ENCODE data around the gene NRP2.

NRP2 gene, protein sequence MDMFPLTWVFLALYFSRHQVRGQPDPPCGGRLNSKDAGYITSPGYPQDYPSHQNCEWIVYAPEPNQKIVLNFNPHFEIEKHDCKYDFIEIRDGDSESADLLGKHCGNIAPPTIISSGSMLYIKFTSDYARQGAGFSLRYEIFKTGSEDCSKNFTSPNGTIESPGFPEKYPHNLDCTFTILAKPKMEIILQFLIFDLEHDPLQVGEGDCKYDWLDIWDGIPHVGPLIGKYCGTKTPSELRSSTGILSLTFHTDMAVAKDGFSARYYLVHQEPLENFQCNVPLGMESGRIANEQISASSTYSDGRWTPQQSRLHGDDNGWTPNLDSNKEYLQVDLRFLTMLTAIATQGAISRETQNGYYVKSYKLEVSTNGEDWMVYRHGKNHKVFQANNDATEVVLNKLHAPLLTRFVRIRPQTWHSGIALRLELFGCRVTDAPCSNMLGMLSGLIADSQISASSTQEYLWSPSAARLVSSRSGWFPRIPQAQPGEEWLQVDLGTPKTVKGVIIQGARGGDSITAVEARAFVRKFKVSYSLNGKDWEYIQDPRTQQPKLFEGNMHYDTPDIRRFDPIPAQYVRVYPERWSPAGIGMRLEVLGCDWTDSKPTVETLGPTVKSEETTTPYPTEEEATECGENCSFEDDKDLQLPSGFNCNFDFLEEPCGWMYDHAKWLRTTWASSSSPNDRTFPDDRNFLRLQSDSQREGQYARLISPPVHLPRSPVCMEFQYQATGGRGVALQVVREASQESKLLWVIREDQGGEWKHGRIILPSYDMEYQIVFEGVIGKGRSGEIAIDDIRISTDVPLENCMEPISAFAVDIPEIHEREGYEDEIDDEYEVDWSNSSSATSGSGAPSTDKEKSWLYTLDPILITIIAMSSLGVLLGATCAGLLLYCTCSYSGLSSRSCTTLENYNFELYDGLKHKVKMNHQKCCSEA

DNA sequence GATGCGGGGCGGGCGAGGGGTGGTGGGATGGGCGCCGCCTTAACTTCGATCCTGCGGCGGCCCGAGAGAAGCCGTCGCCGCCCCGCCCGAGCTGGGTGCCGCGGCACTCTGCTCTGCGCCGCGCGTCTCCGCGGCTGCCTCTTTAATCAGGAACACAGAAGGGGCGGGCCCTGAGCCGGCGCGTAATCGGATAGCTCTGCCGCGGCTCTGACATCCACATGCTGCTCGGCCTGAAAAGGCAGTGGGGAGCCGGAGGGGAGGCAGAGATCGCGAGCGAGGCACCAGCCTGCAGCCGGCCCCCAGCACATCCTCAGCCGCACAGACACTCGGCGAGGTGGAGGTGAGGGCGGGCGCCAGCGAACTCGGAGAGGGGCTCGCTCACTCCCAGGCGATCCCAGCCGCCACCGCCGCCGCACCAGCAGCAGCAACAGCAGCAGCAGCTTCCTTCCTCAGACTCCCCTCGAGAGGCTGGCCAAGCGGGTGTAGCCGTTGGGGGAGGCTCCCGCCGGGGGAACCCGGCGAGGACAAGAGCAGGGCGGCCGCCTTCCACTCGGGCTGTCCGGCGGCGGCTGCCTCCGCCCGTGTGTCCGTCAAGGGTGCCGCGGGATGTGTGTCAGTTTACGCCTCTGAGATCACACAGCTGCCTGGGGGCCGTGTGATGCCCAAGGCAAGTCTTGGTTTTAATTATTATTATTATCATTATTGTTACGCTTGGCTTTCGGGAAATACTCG, at the start of gene NRP2:
Gene NRP2, plus strand, starts transcription at position 263 of the 732 bp plus-strand sequence. CDS start 790 bp downstream, outside the sequence.
- peak in 2 of 4 experiments; percentile 21 to 29 for DNase-seq

DNA sequence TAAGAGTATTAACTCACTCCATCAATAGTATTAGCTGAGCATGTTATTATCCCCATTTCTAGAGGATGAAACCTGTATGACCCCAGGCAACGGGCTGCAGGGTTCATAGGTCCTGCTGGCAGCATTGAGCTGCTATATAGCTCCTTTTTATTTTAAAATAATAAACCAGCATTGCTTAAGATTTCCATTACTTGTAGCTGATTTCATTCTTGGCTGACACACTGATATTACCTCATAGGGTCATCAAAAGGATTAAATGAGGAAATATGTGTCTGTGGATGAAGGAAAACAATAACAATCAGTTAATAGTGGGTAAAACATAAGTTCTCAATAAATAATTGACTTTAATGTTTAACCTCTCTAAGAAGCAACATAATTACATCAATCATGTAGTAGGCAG, 48.3 kb upstream of the NRP2 start:
- no peak for DNase-seq

DNA sequence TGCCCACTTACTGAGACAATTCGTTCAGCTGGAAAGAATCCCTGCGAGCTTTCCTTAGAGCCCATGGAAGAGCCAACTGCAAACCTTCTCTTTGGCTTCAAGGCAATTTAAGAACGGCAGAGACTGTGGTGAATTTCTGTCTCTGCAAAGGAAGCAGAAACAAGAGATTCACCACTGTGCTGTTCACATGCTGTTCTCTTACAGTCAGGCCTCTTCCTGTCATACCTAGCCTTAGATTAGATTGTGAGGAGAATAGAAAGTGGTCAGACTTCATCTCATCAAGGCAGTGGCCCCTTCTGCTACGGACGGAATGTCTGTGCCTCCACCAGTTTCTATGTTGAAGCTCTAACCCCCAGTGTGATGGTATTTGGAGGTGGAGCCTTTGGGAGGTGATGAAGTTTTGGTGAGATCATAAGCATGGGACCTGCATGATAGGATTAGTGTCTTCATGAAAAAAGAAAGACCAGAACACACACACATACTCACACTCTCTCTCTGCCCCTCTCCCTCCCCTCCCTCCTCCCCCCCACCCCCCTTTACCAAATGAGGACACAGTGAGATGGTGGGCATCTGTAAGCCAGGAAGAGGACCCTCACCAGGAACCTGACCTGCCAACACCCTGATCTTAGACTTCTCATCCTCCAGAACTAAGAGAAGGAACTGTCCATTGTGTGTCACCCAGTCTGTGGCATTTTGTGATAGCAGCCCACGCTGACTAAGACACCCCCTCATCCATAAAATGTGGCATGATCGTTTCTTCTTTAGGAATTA, 45.6 kb upstream of the NRP2 start:
- no peak for DNase-seq

DNA sequence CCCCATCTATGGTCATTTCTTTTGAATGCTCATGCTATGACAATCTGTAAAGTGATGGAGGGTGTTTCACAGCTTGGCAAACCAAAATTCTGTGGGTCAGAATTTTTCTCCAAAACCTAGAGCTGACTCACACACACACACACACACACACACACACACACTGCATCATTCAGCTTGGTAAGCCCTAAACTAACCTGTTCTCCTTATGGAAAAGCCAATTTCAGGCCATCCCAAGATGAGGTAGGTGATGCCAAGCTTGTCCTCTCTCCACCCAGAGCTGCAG, 45.0 kb upstream of the NRP2 start:
- DNase-seq: no peak

DNA sequence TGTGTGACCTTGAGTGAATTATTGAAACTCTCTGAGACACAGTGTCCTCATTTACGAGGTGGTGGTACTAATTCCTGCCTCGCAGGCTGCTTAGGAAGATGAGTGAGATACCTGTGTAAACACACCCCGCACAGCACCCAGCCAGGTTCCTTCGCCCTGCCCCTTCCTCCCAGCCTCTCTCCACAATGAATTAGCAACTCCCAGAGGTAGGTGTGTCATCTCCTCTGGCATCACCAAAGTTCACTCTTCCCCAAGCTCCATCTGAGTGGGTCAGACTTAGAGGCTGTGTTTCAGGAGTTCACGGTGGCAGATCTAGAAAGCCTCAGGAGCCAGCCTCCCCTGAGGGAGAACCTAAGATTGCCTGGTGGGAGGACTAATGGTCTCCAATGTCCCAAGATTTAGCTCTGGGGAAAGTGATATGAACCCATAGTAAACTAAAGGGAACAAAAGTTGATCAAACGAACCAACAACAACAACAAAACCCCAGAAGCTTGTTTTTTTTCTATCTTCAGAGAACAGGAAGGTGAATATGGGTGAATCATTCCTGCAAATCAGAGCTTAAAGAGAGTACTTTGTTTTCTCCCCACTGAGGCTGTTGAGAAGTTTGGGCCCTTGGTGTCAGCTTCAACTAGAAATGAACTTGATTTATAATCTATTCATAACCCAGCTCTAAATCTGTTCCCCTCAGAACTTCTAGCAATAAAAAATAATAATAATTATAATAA, 44.4 kb upstream of the NRP2 start:
- no peak for DNase-seq

DNA sequence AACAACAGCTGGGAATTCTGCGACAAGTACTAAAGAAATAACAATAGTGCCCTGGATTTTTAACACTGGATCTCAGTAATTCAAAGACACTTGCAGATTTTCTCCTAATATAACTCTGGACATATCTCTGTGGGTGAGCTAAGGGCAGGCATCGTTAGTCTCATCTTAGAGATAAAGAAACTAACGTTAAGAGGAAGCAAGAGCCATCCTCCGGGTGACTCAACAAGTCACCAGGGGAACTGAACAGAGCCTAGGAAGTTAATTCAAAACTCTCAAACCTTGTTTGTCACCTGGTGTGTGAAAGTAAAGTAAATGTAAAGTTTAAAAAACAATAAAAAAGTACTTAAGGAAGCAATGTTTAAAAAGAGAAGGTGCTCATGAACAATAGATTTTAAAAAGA, 41.6 kb upstream of the NRP2 start:
- no peak for DNase-seq

DNA sequence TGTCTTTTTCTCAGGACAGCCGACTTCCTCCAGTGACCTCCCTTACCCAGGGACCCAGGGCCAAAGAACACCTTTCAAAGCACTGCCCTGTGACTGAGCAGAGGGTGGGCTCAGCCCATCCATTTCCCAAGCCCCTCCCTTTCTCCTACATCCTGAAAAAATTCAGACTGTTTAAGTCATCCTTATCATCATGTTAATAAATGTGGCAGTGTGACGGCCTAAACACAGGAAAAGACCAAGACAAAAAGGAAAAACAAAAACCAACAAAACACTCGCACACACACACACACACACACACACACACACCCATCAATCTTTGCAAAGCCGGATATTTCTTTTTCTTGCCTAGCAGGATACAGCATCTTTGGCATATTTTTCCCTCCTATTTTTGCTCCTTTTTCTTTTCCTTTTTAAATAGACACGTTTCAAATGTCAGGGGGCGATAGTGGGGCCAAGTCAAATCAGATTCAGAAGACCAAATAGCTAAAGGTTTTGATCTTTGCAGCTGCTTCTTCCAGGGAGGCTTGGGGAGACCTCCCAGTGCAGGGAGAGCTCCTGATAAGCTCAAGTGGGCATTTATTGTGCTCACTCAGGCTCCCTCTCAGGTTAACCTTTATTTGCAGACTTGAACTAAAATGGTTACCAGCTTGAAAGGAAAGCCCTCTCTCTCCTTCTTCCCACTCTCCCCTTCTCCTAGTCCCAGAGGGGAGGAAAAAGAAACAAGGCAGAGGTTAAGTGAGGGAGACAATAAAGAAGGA, 39.5 kb upstream of the NRP2 start:
- no peak for DNase-seq

DNA sequence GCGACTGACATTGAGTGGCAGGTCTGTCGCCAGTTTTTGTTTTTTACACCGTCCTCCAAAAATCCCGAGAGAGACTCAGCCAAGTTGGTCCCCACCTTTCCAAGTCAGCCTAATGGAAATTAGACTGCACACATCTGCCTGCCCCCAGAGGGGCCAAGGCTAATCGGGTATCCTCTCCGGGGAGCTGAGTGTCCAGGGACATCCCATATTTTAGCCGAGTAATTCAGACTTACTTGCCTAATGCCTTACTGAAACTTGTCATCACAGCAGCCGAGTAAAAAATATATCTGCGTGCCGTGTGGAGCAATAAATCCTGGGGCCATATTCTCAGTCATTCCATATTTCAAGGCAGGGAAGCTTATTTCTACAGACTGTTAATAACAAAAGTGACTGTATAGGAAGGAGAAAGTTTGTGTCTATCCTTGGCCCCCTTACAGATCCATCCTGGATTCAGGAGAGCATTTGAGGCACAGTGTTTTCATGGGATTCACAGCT, 38.9 kb upstream of the NRP2 start:
- no peak for DNase-seq

DNA sequence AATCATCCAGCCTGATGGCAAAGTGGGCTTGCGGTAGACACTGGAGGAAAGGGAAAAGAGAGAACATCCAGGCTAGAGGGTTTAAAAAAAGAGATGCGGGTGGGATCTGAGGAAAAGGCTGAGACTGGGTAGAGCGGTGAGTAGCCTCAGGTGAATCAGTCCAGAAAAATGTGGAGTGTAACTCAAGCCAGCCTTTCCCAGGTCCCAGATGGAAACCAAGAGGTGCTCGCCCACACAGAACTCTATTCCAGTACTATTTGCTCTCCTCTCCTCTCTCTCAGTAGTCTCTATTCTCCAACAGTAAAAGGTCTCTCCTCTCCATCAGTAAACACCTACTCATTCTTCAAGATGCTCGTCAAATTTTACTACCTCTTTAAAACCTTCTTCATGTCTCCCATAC, 38.3 kb upstream of the NRP2 start:
- no peak for DNase-seq

DNA sequence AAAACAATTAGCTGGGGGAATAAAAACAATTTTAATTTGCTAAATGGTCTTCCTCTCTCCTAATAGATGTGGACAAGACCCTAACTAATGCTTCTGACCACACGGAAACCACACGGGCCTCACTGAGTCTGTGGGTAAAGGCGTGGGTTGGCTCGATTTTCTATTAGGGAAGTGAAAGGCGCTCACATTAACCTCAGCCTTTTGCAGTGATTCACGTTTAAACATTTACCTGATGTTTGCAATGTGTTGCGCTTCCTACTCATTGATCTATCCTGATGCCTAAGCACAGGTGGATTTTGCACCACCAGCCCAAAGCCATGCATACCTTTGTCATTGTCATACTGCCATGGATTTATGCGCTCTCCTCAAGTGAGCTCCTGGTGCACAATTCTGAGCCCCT, 35.6 kb upstream of the NRP2 start:
- DNase-seq: no peak

DNA sequence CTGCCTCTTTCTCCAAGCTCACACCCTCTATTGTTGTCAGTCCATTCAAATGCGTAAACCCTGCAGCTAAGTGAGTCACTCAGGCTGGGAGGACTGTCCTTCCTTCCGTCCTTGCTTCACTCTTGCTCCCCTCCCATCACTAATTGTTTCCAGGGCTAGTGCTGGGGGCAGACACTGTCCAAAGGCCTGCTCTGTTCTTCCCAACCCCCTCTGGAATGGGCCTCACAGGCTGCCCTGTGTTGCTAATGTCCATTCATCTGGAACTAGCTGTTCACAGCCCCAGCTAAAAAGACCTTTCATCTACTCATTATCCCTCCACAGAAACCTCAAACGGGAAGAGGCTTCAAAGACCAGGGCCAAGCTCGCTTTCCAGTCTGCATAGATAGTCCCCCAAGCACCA, 31.9 kb upstream of the NRP2 start:
- DNase-seq: no peak

DNA sequence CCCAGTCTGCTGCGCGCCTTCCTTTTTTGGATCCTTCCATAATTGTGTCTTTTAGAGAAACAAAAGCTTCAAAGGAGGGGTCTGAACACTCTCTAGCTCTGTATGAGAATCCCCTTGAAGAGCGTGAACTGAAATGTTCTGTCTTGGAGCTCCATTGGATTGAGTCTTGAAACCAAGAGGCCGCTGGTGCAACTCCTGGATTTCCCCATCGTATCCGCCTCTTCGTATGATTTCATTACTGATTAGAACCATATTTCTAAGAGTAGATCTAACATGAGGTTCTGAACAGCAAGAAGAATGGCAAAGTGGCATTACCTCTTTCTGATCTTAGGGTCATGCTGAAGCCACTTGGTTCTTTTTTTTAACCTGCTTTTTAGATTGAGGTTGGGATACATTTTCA, 31.4 kb upstream of the NRP2 start:
- no peak for DNase-seq

DNA sequence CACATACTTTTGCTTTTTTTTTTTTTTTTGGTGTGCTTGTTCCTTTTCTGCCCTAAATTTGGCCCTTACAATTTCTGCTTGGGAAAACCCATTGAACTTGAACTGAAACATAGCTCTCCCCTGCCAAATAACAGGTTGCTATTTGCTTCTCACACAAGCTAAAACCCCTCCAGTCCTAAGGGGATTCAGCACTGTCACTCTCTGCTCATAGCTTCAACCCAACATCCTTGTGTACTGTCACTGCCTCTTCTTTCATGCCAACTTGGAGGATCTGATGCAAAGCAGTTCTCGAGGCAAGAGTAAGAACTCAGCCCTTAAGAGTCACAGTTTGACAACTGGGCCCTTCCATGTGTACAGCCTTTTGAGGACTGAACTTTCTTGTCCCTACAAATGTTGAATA, 30.6 kb upstream of the NRP2 start:
- no peak for DNase-seq

DNA sequence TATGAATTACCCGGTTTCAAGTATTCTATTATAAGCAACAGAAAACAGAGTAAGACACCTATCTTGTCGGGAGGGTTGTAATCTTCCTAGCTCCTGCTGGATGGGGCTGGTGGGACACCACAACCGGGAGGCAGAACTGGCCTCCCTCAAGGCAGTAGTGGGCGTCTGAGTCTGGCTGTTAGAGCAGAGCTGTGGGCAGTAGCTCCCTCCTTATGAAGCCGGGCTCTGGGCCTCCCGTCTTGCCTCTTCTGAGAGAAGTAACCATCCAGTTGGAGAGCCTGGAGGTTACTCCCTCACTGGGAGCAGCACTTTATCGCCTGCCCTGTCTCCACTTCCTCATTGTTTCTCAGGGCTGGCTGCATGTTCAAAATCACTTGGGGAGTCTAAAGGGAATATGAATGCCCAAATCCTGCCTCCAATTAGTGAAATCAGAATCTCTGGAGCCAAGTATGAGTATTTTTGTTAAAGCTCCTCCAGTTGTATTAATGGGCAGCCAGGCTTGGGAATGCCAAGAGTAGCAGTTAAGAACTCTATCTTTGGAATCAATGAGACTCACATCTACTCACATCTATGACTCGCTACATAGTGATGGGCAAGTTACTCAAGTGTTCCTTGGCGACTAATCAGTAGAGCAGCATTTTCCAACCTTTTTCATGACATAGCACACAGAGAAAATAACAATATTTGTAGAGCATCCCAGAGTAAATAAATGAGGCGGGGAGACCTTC, 27.3 kb upstream of the NRP2 start:
- no peak for DNase-seq

DNA sequence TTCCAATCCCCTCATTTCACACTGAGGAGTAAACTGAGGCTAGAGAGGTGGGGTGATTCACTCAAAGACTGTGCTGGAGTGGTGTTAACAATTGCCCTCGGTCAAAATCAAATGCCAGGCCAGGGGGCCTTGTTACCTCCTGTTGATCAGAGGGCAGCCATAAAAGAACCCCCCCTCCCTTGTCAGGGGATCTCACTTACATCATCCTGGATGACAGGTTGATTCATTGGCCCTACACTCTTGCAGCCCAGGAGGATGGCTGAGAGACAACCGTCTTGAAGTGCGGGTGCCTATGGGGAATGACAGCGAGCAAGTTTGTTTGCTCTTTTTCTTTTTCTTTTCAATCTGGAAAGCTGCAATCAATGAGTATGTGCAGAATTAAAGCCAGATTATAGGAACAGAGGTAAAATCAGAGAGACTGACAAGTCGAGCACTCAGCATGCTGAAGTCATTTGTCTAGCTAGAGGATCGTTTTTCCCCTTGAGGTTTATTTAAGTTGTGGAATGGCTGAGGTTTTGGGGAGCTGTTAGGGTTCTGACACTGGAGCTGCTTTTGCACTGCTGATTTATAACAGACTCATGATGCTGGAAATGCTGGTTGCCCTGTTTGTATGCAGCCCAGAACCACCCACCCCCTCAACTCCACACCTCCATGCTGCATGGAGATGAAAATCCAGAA, 26.4 kb upstream of the NRP2 start:
- no peak for DNase-seq

DNA sequence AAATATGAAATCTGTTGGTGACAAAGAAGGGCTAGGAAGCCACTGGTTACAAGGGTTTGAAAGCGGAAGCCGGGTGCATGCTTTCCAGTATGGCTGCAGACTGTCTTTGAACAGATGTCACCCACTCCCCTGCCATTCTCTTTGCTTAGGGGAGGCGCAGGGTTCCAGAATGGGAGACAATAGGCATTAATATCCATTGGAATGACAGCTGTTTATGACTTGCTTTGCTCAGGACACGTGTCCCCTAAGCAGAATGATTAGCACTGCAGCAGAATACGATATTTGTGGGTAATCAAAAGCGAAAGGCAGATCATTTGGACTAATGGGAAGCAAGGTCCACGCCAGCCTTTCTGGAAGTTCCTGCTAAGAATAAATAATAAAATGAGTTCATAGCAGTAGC, 25.8 kb upstream of the NRP2 start:
- DNase-seq: no peak

DNA sequence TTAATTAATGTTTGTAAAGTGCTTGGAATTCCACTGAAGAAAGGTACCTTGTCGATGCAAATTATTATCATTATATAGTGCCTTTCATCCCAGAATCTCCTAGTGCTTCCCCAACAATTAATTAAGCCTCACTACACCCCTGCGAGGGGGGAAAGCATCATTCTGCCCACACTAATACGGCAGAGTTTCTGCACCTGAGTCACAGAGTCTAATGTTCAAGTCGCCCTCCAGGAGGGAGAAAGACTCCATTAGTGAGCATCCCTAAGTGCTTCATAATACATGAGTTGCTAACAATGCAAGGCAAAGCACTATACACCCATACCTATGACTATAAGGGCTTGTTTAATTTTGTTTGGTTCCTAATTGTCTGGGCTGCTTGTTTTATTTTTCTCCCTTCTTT, 25.4 kb upstream of the NRP2 start:
- no peak for DNase-seq

DNA sequence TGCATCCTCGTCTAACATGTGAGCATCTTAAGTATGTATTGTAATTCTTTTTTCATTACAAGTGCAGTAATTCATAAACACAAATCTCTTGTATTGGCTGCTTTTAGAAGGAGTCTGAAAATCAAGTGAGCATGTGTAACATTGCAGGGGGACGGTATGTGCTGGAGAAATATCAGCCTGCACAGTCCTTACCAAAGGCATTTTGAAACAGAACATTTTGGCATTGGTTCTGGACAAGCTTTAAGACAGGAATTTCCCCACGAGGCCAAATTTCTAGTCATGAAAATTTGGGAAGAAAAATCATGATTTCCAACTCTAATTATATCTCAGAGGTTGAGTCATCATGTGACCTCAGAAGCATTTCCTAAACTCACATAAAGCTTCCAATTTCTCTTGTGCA, 24.7 kb upstream of the NRP2 start:
- DNase-seq: no peak

DNA sequence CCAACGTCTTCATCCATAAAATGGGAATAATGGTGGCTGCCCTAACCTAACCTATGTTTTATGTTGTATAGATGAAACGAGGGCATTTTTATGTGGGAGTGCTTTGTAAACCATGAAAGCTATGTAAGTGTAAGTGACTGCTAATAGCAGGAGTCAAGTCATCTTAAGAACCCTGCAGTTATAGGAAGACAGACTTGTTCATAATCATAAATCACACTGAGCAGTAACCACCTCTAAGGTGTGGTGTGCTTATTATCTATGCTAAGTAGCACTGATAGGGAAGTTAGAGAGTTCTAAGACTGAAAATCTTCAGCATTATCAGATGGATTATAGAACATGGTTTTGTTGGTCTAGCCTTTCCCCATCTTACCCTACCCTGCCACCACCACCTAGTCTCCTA, 24.2 kb upstream of the NRP2 start:
- DNase-seq: no peak

DNA sequence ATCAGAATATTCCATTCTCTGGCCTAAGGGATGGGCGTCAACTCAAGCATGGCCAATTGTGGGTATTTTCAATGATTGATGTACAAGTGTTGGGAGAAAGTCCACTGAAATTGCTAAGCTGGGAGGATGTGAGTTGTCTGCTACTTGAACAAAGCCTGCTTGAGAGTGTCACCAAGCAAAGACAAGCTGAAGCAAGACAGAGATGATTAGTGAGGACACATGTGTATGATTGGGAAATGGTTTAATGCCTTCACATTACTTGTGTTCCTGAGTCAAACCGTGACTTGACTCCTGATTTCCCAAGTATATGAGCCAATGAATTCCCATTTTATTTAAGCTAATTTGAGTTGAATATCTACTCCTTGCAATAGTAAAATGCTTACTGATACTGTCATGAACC, 23.7 kb upstream of the NRP2 start:
- no peak for DNase-seq
